GM12878 (cell line): ENCODE results near the gene LIFR. TPM values are rescaled to one million over a fixed set of nuclear protein-coding genes. Genes with fewer than 3 reads are reported as not detected.

Source experiments
- ATAC-seq: fragments of 200-7000 bp; cut with Tn5 transposase; 3 replicates; pipeline ENCODE4 v1.9.1; 2020; ENCODE audit warnings: mild to moderate bottlenecking, moderate library complexity
- BruUV-seq: library from RNA; stranded (reverse); fragments of 400-500 nt; replicated peaks from 2 replicates; lab custom pipeline; 2021; lab: Mats Ljungman, UMichigan
- CTCF ChIA-PET: fragments of 300-600 bp; sonication (Branson Sonifier 250); formaldehyde crosslinking; extraction: SDS; loops from one replicate; lab custom pipeline; 2021; ENCODE audit warnings: inconsistent platforms; lab: Yijun Ruan, JAX
- POLR2A ChIA-PET: fragments of 350-600 bp; formaldehyde crosslinking; extraction: SDS; loops from one replicate; lab custom pipeline; 2021; ENCODE audit warnings: inconsistent platforms; lab: Charles Lee
- RAD21 ChIA-PET: fragments of 300-600 bp; sonication (Branson Sonifier 250); formaldehyde crosslinking; loops from one replicate; lab custom pipeline; 2023; ENCODE audit warnings: antibody characterized with exemption; ENCODE audit not compliant: unreplicated experiment; lab: Charles Lee
- SMC1A ChIA-PET: fragments of 300-600 bp; sonication (Branson Sonifier 250); formaldehyde crosslinking; loops from one replicate; lab custom pipeline; 2023; ENCODE audit not compliant: unreplicated experiment, uncharacterized antibody; lab: Charles Lee
- DNase-seq: peaks from one replicate; pipeline ENCODE4 v3.0.0-alpha.2; 2011; ENCODE audit warnings: low read depth, low spot score
- FAIRE-seq: peaks from 3 replicates; lab custom pipeline; 2011; peaks lifted over from hg19 to GRCh38; lab: Jason Lieb, UNC
- H2AFZ ChIP-seq: 2 replicates; pipeline ENCODE4 v1.6.0; 2011; ENCODE audit warnings: low read depth, low read length, control low read depth; ENCODE audit not compliant: control insufficient read depth
- H3K27ac ChIP-seq: 2 replicates; pipeline ENCODE4 v1.5.1; 2011; ENCODE audit warnings: control low read depth; ENCODE audit not compliant: control insufficient read depth, insufficient read depth
- H3K27me3 ChIP-seq, 2 experiments: replicated peaks in 1 of 2; 2 replicates each; pipeline versions ENCODE4 v1.6.0 to v1.6.1; 2011; ENCODE audit warnings: low read length in 1 of 2; ENCODE audit not compliant: control insufficient read depth in 2 of 2, insufficient read depth in 2 of 2
- H3K36me3 ChIP-seq, 2 experiments: 2 replicates each; pipeline ENCODE4 v1.5.1; 2011; ENCODE audit warnings: low read length in 1 of 2; ENCODE audit not compliant: control insufficient read depth in 2 of 2, insufficient read depth in 2 of 2
- H3K4me1 ChIP-seq: 2 replicates; pipeline ENCODE4 v1.6.1; 2011; ENCODE audit warnings: mild to moderate bottlenecking, low read length, moderate library complexity, mixed read lengths; ENCODE audit not compliant: control insufficient read depth, insufficient read depth
- H3K4me2 ChIP-seq: 2 replicates; pipeline ENCODE4 v1.6.0; 2011; ENCODE audit warnings: control low read depth; ENCODE audit not compliant: control insufficient read depth, insufficient read depth
- H3K4me3 ChIP-seq: fragments of 200-600 bp; sonication (generic); 2 replicates; pipeline ENCODE4 v1.5.1; 2016
- H3K79me2 ChIP-seq: 2 replicates; pipeline ENCODE4 v1.6.0; 2011; ENCODE audit warnings: low read length; ENCODE audit not compliant: control insufficient read depth, insufficient read depth
- H3K9ac ChIP-seq: 2 replicates; pipeline ENCODE4 v1.8.0; 2011; ENCODE audit warnings: low read length, control low read depth, mixed read lengths; ENCODE audit not compliant: control insufficient read depth, insufficient read depth
- H3K9me3 ChIP-seq: replicated peaks from 3 replicates; pipeline ENCODE4 v1.5.1; 2011; ENCODE audit warnings: mild to moderate bottlenecking, low read length; ENCODE audit not compliant: control insufficient read depth, insufficient read depth
- H4K20me1 ChIP-seq: 2 replicates; pipeline ENCODE4 v1.6.0; 2011; ENCODE audit not compliant: control insufficient read depth, insufficient read depth
- CEBPB ChIP-seq, 2 experiments: fragments of 150-350 bp in 1 of 2; IDR thresholded peaks; 2 replicates each; pipeline ENCODE4 v1.6.1; 2012 to 2014; ENCODE audit warnings: low read depth in 2 of 2, low read length in 2 of 2, borderline replicate concordance in 1 of 2, inconsistent platforms in 1 of 2
- CTCF ChIP-seq, 3 experiments: IDR thresholded peaks in 2 of 3; conservative IDR thresholded peaks in 1 of 3; 2 replicates each; pipeline ENCODE4 v1.5.1; 2011; ENCODE audit warnings: low read depth in 3 of 3, low read length in 3 of 3, mild to moderate bottlenecking in 3 of 3, control low read depth in 2 of 3, moderate library complexity in 2 of 3, inconsistent platforms in 1 of 3, mixed read lengths in 1 of 3; ENCODE audit not compliant: control insufficient read depth in 2 of 3, insufficient read depth in 1 of 3; ENCODE audit errors: extremely low read depth in 1 of 3
- EED ChIP-seq: sonication (generic); IDR thresholded peaks from 2 replicates; pipeline ENCODE4 v1.6.1; 2016; ENCODE audit warnings: antibody characterized with exemption, low read depth
- FOS ChIP-seq: IDR thresholded peaks from 3 replicates; pipeline ENCODE4 v1.6.1; 2011; ENCODE audit warnings: borderline replicate concordance; ENCODE audit not compliant: insufficient read length; ENCODE audit errors: extremely low read depth
- IKZF1 ChIP-seq: fragments of 450-650 bp; conservative IDR thresholded peaks from 2 replicates; pipeline ENCODE4 v1.6.1; 2017; ENCODE audit warnings: antibody characterized with exemption, mild to moderate bottlenecking
- MAX ChIP-seq: IDR thresholded peaks from 2 replicates; pipeline ENCODE4 v1.6.1; 2012; ENCODE audit warnings: low read depth, low read length, improper control_type of control experiment
- MXI1 ChIP-seq: fragments of 150-350 bp; IDR thresholded peaks from 2 replicates; pipeline ENCODE4 v1.6.1; 2011; ENCODE audit warnings: low read depth, mild to moderate bottlenecking, inconsistent platforms, low read length, improper control_type of control experiment
- POU2F2 ChIP-seq: IDR thresholded peaks from 3 replicates; pipeline ENCODE4 v1.6.1; 2011; ENCODE audit warnings: low read depth, mild to moderate bottlenecking, low read length, borderline replicate concordance
- RCOR1 ChIP-seq: conservative IDR thresholded peaks from 2 replicates; pipeline ENCODE4 v1.6.1; 2012; ENCODE audit warnings: low read depth, low read length, improper control_type of control experiment
- SMAD1 ChIP-seq: fragments of 450-650 bp; IDR thresholded peaks from 2 replicates; pipeline ENCODE4 v1.6.1; 2018; ENCODE audit warnings: mild to moderate bottlenecking, low read depth; ENCODE audit not compliant: partially characterized antibody
- SREBF1 ChIP-seq: IDR thresholded peaks from 2 replicates; pipeline ENCODE4 v1.6.1; 2012; ENCODE audit warnings: mild to moderate bottlenecking, low read length
- SRF ChIP-seq, 2 experiments: IDR thresholded peaks; 2 replicates each; pipeline ENCODE4 v1.6.1; 2011; ENCODE audit warnings: low read depth in 2 of 2, low read length in 2 of 2, mild to moderate bottlenecking in 1 of 2, moderate library complexity in 1 of 2
- STAT3 ChIP-seq: IDR thresholded peaks from 2 replicates; pipeline ENCODE4 v1.6.1; 2011; ENCODE audit warnings: low read depth, low read length, improper control_type of control experiment
- TBL1XR1 ChIP-seq: IDR thresholded peaks from 2 replicates; pipeline ENCODE4 v1.6.1; 2012; ENCODE audit warnings: low read depth, low read length, improper control_type of control experiment
- YBX1 ChIP-seq: fragments of 450-650 bp; IDR thresholded peaks from 2 replicates; pipeline ENCODE4 v1.6.1; 2016; ENCODE audit warnings: antibody characterized with exemption
- ZBTB33 ChIP-seq: fragments of 450-650 bp; IDR thresholded peaks from 2 replicates; pipeline ENCODE4 v1.6.1; 2017; ENCODE audit warnings: mild to moderate bottlenecking
- whole genome bisulfite sequencing: methylation state at CpG from one replicate; pipeline ENCODE4 v1.1.6; 2016; ENCODE audit warnings: low lambda C conversion rate; ENCODE audit not compliant: insufficient replicate concordance, insufficient coverage; ENCODE audit errors: missing lambda C conversion rate; 5-methylcytosine and 5-hydroxymethylcytosine counted together
- in situ Hi-C: fragments of 300-500 bp; cut with MboI; formaldehyde crosslinking; loops from 9 replicates; pipeline ENCODE4 v1.14.3; 2018; ENCODE audit warnings: mixed read lengths
- intact Hi-C: fragments of 100-400 bp; cut with micrococcal nuclease; formaldehyde crosslinking; loops from one replicate; pipeline ENCODE4 v1.14.2; 2022; ENCODE audit not compliant: unreplicated experiment
- polyA plus RNA-seq, 11 experiments: library from polyadenylated mRNA; depleted of rRNA in 4 of 11; unstranded in 6 of 11; stranded (reverse) in 5 of 11; fragments of >200 nt; fragmentation: Nextera tagmentation in 4 of 11; fragmentation: Illumina TruSeq in 1 of 11; extraction: Ambion mirVana in 4 of 11; extraction: Trizol in 1 of 11; gene quantifications; 1 replicate in 1 of 11; 2 replicates in 10 of 11; pipeline versions ENCODE4 v1.2.1 to v1.2.3, GENCODE V29; 2011 to 2016; ENCODE audit warnings: inconsistent platforms in 2 of 11, missing spikeins in 2 of 11, low read depth in 1 of 11
- total RNA-seq, 4 experiments: library from RNA; depleted of rRNA in 3 of 4; stranded (reverse); fragments of >200 nt in 3 of 4; fragmentation: Illumina TruSeq in 1 of 4; extraction: Trizol in 1 of 4; gene quantifications; 2 replicates each; pipeline versions ENCODE4 v1.2.1 to v1.2.3, GENCODE V29; 2013 to 2021
- TF ChIP-seq, protein P1 (sequence below): fragments of 450-650 bp; IDR thresholded peaks from 2 replicates; pipeline ENCODE4 v1.6.1; 2017; ENCODE audit warnings: low read depth, mild to moderate bottlenecking, moderate library complexity

Gene LIFR
- total and polyA plus RNA-seq, 10 of the 15 experiments (the other 5 are each of a cell fraction or from before 2014, with no cell fraction given), result 0.10 TPM; not detected in 9

- DNase-seq, result no peak
- Histone ChIP-seq H3K27me3 (peaks cover 0 to 6% of the 10 kb centered on the region in 2 experiments; a peak in 1 of 4 replicates), H3K4me2 (no peak overlapping the region), H4K20me1 (no peaks in the 10 kb centered on the region; the same call in 1 of the 2 replicates), H3K9ac (no peak overlapping the region), H3K4me1 (no peaks in the 10 kb centered on the region), H3K79me2 (no peaks in the 10 kb centered on the region), H3K9me3 (no peaks in the 10 kb centered on the region; the same call in 2 of the 3 replicates), H3K27ac (no peak overlapping the region), H3K4me3 (no peak overlapping the region), H3K36me3 (no peaks in the 10 kb centered on the region), H2AFZ (no peak overlapping the region)
- in situ Hi-C loops, result no loop called here
- BruUV-seq, result no TSS peak
- ChIA-PET POLR2A (no interaction called here), CTCF (interaction anchor here (1.8 kb wide), 1 partner anchor 22 kb away, joined by 5 read pairs; no protein-coding TSS in a partner anchor), SMC1A (interaction anchor here (1.1 to 2.7 kb wide), 3 partner anchors 11 to 22 kb away, joined by 3 to 10 read pairs (median 4); no protein-coding TSS in a partner anchor), RAD21 (no interaction called here)
- ATAC-seq, result no peak
- TF ChIP-seq POU2F2 (no peak), MAX (no peak), CEBPB (IDR thresholded peaks at IDR 0.05; ENCODE audit: borderline replicate concordance in 1 of 2, low read depth in 2 of 2, low read length in 2 of 2) (no peak), STAT3 (no peak), RCOR1 (no peak), SMAD1 (no peak), SREBF1 (no peak), FOS (no peak), ZBTB33 (no peak), YBX1 (no peak), MXI1 (no peak), CTCF (IDR thresholded peaks at IDR 0.05 in 2 of 3, conservative IDR thresholded peaks at IDR 0.05 in 1 of 3; ENCODE audit: control insufficient read depth in 2 of 3, extremely low read depth in 1 of 3, insufficient read depth in 1 of 3, low read depth in 3 of 3, low read length in 3 of 3) (no peak), EED (no peak), SRF (IDR thresholded peaks at IDR 0.05; ENCODE audit: low read depth in 2 of 2, low read length in 2 of 2) (no peak), TBL1XR1 (no peak), IKZF1 (no peak)
- TF ChIP-seq, protein P1, sequence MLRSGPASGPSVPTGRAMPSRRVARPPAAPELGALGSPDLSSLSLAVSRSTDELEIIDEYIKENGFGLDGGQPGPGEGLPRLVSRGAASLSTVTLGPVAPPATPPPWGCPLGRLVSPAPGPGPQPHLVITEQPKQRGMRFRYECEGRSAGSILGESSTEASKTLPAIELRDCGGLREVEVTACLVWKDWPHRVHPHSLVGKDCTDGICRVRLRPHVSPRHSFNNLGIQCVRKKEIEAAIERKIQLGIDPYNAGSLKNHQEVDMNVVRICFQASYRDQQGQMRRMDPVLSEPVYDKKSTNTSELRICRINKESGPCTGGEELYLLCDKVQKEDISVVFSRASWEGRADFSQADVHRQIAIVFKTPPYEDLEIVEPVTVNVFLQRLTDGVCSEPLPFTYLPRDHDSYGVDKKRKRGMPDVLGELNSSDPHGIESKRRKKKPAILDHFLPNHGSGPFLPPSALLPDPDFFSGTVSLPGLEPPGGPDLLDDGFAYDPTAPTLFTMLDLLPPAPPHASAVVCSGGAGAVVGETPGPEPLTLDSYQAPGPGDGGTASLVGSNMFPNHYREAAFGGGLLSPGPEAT, result no peak
- FAIRE-seq, result no peak
- intact Hi-C loops, result no loop called here
- 34% methylated on average over 10 of the region's 10 CpGs for WGBS
Observed at GRCh38 chr5:38463634-38464521, 92.6 kb downstream of the LIFR start.
